HG02943 (cell line): ENCODE data around the gene RNF220.

Source experiments
- ATAC-seq: cut with Tn5 transposase; IDR thresholded peaks from one replicate; pipeline ENCODE4 v1.9.1; 2021; ENCODE audit warnings: mild to moderate bottlenecking, low read depth, moderate library complexity; ENCODE audit not compliant: unreplicated experiment

RNF220 gene

DNA sequence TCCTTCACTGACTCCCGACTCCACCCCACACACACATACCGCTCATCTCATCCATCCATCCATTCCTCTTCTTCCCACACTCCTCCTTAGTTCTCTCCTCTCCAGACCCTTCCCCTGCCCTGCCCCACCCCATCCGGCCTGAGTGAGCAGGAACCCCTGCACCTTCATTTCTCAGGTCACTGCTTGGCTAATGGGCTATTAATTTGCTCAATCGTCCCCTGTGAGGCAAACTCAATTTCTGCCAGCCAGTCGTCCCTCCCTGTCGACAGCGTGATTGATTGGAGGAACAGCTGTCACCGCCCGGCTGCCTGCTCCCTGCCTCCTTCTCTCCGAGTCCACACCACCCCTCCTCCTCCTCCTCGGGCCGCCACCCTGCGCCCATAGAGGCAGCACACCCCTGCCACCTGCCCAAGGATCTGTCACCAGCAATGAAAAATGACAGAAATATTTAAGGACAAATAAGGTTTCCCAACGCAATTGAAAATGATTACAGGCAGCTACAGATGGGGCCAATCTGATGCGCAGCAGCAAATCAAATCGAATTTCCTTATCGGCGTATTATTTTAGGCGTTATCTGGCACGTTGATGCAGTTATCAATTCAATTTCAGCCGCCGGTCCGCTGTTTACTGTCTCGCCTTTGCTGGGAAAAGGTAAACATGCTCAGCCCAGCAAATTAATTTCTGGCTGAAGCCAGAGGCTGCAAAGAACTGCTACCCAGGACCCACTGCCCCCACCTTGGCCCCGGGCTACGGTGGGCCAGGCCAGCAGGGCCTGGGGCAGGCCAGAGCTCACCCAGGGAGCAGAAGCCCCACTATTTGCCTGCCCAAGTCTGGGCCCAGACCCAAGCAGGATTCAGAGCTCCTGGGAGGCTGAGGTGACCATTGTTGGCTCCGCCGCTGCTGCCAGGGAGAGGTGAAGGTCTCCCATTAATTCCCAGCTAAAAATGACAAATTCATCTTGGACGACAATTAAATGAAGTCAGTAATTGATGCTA, 197.9 kb downstream of the RNF220 start:
- no peak for ATAC-seq

DNA sequence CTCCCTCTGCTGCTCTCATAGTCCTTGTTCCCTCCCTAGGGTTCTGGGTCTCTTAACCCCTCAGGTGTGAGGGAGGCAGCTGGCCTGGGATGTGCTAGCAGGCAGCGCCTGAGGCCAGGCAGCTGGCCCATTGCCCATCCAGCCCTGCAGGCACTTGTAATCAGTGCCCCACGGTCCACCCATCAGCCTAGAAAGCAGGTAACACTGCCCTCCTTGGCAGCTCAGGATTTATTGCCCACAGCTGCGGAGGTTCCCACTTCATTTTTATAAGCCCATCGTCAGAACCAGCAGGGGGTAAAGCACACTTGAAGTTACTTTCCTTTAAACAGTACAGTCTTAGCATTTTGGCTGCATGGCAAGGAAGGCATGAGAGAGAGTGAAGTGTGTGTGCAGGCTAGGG, 198.7 kb downstream of the RNF220 start:
- no peak for ATAC-seq

DNA sequence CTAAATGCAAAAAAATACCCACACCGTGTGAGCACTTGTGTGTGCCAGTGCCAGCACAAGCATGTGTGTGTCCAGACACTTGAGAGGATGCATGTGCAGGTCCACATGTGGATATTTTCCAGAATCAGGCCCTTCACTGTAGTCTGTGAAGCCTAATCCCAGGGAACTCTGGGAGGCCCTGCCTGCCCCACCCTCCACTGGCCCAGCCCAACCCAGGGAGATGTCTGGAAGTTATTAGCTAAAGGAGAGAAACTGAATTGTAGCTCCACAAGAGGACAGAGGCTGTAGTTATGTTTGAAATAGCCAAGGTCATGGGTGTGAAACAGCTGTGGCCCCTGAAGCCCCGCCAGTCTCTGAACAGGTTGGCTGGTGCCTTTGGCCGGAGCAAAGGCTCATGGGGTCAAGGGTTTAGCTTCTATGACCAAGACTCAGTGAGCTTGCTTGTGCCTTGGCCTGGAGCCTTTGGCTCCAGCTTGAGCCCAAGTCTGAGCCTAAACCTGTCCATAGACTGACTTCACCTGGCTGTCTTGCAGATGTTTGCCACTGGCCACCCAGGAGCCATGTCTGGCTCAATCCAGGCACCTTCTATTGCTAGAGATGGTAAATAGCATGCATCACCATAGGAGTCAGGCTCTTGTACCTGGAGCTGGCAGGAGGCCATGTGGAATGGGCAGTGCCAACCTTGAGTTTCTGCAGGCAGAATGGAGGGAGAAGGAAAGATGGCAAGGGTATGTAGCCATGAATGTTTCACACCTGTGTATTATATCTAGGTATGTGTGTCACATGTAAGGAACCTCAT, 199.3 kb downstream of the RNF220 start:
- ATAC-seq = no peak

DNA sequence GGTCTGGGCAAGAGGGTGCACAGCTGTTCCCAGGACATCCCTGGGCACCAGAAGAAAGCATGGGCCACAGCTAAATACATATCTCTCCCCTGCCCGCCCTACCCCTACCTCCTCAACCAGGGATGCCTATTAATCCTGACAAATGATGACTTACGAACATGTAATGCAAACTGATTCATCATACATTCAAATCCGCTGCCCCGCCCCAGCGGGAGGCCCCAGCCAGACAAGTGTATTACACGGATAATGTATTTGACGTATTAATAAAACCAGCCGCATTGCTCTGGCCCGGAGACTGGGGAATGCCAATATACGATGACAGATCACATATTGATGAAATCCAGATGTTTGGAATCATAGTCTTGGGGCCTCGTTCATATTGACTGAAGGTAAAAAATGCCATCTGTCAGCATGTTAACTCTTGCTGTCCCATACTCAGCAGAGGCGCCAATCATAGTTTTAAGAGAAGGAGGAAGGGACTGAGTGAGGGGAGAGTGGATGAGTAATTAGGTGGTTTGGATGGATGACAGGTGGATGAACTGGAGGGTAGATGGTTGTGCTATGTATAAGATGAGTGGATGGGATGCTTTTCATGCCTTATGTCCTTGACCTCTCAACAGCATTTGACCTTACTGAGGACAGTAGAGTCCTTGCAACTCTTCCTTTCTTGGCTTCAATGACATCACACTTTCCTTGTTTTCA, 201.0 kb downstream of the RNF220 start:
- no peak for ATAC-seq

DNA sequence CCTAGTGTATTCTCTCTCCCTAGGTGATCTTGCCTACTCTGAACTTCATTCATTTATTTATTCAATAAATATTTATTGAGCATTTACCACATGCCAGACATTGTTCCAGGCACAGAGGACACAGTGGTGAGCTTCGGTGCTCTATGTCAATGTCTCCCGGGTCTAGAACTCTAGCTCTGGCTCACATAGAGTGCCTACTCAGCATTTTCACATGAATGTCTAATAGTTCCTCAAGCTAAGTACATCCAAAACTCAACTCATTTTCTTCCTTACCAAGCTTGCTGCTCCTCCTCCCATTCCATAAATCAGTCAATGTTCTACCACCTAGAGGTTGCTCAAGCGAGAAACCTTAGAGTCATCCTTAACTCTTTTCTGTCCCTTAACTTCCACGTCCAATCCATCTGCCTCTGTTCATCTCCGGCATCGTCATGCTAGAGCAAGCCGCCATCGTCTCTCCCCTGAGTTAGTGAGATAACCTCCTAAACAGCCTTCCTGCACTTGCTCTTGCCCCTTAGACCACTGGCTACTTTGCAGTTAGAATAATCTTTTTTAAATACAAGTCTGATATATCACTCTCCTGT, 201.7 kb downstream of the RNF220 start:
- ATAC-seq = no peak

DNA sequence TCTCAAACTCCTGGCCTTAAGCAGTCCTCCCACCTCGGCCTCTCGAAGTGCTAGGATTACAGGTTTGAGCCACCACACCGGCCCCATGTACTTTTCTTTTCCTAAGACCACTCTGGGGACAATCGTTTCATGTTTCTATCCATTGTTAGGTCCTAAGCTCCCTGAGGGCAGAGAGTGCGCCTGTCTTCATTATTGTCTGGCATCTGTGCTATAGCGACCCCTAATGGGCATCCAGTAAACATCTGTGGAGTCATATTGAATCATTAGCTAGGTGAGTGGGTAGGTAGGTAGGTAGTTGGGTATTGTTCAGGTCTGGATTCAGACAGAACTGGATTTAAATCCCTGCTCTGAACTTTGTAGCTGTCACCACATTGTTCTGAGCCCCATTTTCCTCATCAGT, 203.1 kb downstream of the RNF220 start:
- ATAC-seq = no peak

DNA sequence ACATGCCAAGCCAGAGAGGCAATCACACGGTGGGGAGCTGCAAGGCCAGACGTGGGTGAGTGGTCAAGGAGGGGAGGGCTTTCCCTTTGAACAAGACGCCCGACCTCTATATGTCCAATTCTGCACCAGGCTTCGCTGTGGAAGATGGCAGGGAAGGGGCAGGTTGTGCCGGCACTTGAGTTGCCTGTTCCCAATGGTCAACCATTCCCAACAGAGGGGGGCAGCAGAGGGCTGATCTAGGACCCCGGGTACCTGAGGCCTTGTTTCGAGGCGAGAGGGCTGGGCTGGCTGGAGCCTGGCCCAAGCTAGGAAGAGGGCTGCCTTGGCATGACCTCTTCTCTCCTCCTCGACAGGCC, 204.3 kb downstream of the RNF220 start:
- ATAC-seq = no peak

DNA sequence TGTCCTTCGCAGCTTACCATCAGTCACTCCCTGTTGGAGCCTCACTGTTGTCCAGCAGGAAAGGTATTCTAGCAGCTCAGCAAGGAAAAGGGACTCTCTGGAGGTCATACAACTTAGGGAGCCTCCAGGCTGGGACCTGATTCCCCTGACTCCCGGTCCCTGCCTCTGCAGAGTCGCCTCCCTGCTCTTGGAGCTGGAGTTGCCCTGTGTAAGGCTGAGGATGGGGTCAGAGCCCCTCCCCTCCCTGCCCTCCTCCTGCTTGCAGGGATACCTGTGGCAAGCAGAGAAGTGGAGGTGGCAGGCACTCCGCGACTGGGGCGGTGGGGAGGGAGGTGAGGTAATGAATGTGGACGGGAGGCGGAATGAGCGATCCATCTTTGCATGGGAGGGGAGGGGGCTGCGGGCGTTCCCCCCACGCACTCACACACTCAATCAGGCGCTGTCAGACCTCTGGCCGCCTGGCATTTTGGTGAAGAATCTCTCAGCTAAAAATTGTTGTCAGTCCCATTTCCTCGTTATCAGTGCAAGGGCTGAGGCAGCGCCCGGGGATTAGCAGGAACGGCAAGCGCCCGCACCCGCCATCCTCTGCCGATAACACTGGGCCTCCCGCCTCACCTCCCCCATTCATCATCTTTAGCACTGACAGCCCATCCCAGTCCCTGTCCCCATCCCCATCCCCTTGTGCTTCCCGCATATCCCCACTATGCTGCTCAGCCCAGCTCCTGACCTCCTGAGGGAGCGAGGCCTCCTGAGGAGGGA, 204.9 kb downstream of the RNF220 start:
- no peak for ATAC-seq

DNA sequence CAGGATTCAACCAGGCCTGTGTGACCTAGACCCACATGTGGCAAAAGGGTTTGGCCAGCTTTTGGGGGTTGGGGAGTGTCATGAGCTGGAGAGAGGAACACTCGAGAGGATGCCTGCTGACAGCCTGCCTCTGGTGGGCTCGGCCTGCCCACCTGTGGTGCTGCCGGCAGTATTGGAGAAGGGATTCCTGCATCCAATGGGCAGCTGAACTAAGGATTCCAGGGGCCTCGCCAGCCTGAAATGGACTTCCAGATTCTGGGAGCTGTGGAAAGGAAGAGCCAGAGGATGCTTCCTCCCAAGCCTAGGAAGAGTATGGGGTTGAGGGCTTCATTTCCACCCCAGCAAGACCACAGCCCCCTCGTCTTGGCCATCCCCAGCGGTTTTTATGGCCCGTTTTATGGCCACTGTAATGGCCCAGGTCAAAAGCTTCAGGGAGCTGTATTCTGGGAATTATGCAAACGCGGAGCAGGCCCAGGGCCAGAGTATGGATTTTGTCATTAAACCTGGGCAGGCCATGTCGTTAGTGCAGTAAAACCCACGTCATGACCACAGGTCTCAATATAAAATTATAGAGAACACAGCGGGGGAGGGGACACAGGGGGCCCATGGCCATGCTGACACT, 205.6 kb downstream of the RNF220 start:
- no peak for ATAC-seq

DNA sequence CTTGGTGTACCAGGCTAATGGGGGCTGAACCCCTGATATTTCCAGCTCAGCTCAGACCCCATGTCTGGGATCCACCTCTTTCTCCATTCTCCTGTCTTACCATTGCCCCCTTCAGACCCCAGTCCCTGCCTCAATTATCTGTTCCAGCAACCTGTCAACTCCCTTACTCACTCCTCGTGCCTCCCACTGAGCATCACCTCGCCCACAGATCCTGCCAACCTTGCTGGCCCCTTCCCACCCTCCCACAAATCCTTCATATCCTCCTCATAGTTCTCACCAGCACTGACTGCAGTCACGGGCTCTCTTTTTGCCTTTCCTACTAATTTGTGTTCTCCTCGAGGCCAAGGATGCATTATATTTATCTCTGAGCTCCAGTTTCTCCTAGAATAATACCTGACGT, 206.4 kb downstream of the RNF220 start:
- ATAC-seq = no peak

DNA sequence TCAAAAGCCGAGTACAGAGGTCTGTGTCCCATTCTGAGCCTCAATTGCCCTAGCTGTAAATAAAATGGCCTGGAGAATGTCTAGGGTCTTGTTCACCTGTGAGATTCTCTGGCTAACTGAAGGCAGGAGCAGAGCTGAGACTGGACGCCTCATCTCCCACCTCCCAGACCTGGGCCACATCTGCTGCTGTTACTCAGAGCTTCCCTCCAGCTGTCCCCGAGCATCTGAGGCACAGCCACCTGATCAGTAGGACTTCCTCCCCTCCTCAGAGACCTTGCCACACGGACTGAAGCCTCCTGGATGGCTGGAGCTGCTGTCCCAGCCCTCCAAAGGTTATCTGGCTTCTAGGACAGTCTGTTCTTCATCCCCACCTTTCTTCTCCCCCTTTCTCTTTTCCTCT, 206.8 kb downstream of the RNF220 start:
- ATAC-seq = no peak

DNA sequence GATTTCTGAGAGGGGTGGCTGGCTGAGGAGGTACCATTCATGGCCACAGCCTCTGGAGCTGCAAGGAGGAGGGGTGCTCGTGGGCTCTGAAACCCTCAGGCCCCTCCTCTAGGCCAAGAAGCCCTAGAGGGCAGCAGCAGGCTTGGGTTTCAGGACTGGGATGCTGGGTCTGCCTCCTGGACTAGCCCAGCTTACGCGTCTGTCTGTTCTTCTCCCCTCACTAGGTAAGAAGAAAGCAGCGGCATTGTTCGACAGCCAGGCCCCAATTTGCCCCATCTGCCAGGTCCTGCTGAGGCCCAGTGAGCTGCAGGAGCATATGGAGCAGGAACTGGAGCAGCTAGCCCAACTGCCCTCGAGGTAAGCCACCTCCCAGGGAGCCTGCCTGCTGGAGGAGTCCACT, 208.9 kb downstream of the RNF220 start:
- no peak for ATAC-seq

DNA sequence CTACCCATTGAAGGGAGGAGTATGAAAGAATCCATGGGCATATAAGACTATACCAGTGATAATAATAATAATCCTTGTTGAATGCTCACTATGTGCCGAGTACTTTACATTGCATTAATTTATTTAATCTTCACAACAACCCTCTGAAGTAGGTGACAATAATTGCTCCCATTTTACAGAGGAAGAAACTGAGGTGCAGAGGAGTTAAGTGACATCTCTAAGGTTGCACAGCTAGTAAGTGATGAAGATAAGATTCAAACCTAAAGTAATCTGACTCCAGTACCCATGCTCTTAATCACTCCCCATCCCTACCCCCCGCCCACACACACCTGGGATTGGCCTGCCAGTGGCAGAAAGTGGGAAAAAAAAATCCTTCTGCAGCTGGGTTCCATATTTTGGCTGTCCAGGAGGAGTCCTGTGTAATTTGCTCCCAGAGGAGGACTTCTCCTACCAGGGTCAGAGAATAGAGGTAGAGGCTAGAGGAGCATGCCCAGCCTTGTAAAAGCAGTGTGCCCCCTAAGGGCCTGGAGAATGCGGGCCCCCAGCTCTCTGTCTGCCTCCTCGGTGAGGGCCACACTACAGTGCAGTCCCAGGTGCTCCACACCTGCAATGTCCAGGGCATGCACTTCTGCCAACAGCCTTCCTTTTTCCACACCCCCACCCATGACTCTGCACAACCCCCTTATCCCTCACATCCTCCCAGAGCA, 211.4 kb downstream of the RNF220 start:
- ATAC-seq = no peak

DNA sequence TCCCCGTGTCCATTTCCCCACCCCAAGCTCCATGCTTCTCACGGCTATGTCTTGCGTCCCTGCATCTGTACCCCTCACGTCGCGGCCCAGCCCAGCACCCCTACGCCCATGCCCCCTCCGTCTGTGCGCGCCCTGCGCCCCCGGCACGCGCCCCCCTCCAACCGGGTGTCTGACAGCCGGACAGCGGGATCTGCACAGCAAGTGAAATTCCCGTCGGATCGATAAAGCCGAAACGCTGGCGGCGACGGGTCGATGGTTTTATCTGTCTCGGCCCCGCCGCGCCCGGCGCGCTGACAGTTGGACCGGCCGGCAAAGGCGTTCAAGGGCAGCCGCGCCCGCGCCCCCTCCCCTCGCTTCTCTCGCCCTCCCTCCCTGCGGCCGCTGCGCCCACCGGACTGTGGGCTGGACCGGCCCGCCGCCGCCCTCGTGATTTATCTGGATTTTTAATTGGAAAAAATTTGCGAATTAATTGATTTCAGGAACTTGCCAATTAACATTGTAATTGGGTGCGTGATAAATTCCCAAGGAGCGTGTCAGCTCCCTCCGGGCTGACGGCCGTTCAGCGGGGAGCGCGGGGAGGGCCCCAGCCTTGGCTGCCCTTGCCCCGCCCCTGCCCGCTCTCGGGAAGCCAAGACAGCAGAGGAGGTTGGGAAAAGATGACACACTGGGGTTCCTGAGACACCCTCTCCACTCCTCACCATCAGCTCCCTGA, 212.1 kb downstream of the RNF220 start:
- no peak for ATAC-seq

DNA sequence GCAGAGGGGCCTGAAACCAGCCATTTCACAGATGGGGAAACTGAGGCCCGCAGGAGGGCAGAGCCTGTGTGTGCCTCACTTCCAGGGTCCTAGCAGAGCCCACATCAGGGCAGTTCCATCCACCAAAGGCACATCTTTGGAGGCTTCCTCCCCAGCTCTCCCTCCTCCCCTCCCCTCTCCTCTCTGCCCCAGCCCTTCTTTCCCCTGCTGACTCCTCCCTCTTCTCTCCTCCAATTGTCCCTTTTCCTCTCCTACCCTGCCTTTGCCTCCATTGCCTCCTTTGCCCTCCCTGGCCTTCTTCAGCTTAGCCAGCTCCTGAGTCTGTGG, 212.6 kb downstream of the RNF220 start:
- no peak for ATAC-seq

DNA sequence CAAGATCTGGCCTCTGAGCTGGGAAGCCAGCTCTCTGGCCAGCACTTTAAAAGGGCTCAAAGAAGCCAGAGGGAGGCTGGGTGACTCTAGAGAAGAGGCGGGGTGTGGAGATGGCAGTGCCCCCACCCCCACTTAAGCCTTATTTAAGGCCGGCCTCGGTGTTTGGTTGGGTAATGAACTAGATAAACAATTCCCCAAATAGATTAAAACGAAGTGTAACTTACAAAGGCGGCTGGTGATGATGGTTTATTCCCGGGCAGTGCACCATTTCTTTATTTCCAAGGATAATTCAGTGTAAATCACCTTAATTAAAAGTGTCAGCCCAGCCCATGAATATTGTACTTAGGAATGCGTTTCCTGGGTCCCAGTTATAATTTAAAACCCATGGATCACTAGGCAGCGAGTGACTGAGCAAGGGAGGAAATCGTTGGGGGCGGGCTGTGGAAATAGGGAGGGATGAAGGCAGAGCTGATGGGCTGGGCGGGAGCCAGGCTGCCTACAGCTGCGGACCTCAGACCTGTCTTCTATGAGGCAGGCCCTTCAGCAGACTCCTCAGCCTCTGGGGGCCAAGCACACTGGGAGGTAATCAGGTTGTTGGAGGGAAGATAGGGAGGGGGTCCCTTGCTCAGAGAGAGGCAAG, 214.3 kb downstream of the RNF220 start:
- ATAC-seq = no peak

DNA sequence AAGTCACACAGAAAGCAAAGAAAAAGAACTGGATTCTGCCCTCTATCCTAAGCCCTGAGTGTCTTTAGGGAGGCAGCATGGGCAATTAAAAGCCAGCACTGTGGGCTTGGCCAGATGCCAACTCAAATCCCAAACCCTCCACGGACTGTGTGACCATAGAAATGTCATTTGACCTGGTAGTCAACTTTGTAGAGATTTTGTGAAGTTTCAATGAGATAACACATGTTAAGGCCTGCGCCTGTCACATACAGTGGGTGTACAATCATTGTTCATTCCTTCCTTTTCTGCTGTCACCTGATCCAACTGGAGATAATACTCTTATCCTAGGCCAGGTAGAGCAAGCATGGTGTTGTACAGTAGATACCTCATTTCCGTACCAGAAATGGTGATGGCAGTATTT, 215.0 kb downstream of the RNF220 start:
- no peak for ATAC-seq

DNA sequence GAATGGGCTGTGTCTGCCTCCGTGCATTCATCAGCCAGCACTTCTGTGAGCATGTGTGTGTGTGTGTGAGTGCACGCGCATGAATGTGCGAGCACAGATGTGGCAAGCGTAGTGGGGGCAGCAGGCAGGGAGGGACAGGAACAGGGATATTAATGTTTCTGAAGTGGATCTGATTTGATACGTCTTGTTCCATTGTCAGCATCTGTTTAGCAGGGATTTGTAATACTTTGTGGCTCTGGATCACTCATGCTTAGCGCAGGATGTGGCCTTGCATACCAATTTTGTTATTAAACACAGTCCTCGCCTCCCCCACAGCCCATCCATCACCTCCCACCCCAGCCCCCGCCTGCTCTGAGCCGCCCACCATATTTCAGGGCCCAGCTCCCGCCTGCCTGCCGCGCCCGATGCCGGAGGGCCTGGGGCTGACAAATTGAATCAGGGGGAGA, 216.8 kb downstream of the RNF220 start:
- ATAC-seq = no peak
